Chondrocyte (in vitro differentiated cells): Measurements from ENCODE around the gene RAC3. TPM values are rescaled to one million over a fixed set of nuclear protein-coding genes. Genes with fewer than 3 reads are reported as not detected.

Experiments used
- DNase-seq: peaks from one replicate; pipeline ENCODE4 v3.0.0; 2021; ENCODE audit warnings: mixed read lengths, low spot score
- H3K27ac Mint-ChIP-seq: one replicate; pipeline ENCODE4 v1.8.0; 2021; ENCODE audit warnings: mild to moderate bottlenecking, moderate library complexity, mixed read lengths; ENCODE audit not compliant: unreplicated experiment
- H3K27me3 Mint-ChIP-seq: 2 replicates; pipeline ENCODE4 v1.8.0; 2021; ENCODE audit warnings: low read depth, mixed read lengths
- H3K36me3 Mint-ChIP-seq: 2 replicates; pipeline ENCODE4 v1.8.0; 2021; ENCODE audit warnings: low read depth, mixed read lengths
- H3K4me1 Mint-ChIP-seq: 2 replicates; pipeline ENCODE4 v1.8.0; 2021; ENCODE audit warnings: low read depth, mild to moderate bottlenecking, mixed read lengths
- H3K4me3 Mint-ChIP-seq: one replicate; pipeline ENCODE4 v1.8.0; 2021; ENCODE audit warnings: mild to moderate bottlenecking, moderate library complexity, mixed read lengths; ENCODE audit not compliant: unreplicated experiment
- H3K9me3 Mint-ChIP-seq: 2 replicates; pipeline ENCODE4 v1.8.0; 2021; ENCODE audit warnings: low read depth, mixed read lengths
- CTCF ChIP-seq: fragments of 200-600 bp; sonication (generic); IDR thresholded peaks from 2 replicates; pipeline ENCODE4 v1.5.0; 2021; ENCODE audit warnings: antibody characterized with exemption, mild to moderate bottlenecking, moderate library complexity
- total RNA-seq: library from RNA; stranded (reverse); gene quantifications from 3 replicates; pipeline ENCODE4 v1.2.1, GENCODE V29; 2021

The RAC3 gene
- total RNA-seq, 1 donor from 2014 or later, result 32.7 TPM

- Mint-ChIP-seq H3K27me3 (no peaks in the 10 kb centered on the region), H3K4me1 (peaks cover 17% of the 10 kb centered on the region), H3K27ac (no peak overlapping the region), H3K9me3 (no peaks in the 10 kb centered on the region), H3K4me3 (peak overlapping the region; percentile 25), H3K36me3 (peaks cover 1% of the 10 kb centered on the region)
- no peak for TF ChIP-seq CTCF
- no peak for DNase-seq
These were observed 22.2 kb downstream of the RAC3 start for GRCh38 chr17:82053556-82054263.

GRCh38 chr17:82054351-82055022 lies 23.0 kb downstream of the RAC3 start:
- Mint-ChIP-seq H3K27me3 (no peaks in the 10 kb centered on the region), H3K27ac (no peak overlapping the region), H3K4me3 (no peak overlapping the region), H3K36me3 (peaks cover 1% of the 10 kb centered on the region), H3K4me1 (peaks cover 17% of the 10 kb centered on the region), H3K9me3 (no peaks in the 10 kb centered on the region)
- no peak for DNase-seq
- no peak for TF ChIP-seq CTCF

- no peaks in the 10 kb centered on the region for H3K9me3 Mint-ChIP-seq
- DNase-seq, result no peak
- no peak for TF ChIP-seq CTCF
- H3K4me1 Mint-ChIP-seq, result peaks cover 17% of the 10 kb centered on the region
- no peaks in the 10 kb centered on the region for H3K27me3 Mint-ChIP-seq
- H3K27ac Mint-ChIP-seq, result no peak overlapping the region
- H3K4me3 Mint-ChIP-seq, result no peak overlapping the region
- peaks cover 3% of the 10 kb centered on the region for H3K36me3 Mint-ChIP-seq
These were observed 23.8 kb downstream of the RAC3 start for GRCh38 chr17:82055023-82055964.

- no peak overlapping the region for H3K27ac Mint-ChIP-seq
- no peak overlapping the region for H3K4me3 Mint-ChIP-seq
- H3K36me3 Mint-ChIP-seq, result peaks cover 3% of the 10 kb centered on the region
- no peaks in the 10 kb centered on the region for H3K9me3 Mint-ChIP-seq
- no peak for TF ChIP-seq CTCF
- no peaks in the 10 kb centered on the region for H3K27me3 Mint-ChIP-seq
- peak; percentile 92 for DNase-seq
- peaks cover 10% of the 10 kb centered on the region for H3K4me1 Mint-ChIP-seq
These were observed 24.7 kb downstream of the RAC3 start for GRCh38 chr17:82055965-82056728.
